Activated CD8-positive, alpha-beta memory T cell treated with anti-CD3 and anti-CD28 coated beads for 4 hours (primary cell): ENCODE measurements around the gene TXNDC15.

Source experiments
- DNase-seq, 2 donors: peaks; one replicate each; pipeline ENCODE4 v3.0.0-alpha.2; 2020; ENCODE audit warnings: low read depth in 2 of 2

The TXNDC15 gene

GRCh38 chr5:134918861-134919260 is 44.7 kb downstream of the TXNDC15 start:
- no peak for DNase-seq

DNA sequence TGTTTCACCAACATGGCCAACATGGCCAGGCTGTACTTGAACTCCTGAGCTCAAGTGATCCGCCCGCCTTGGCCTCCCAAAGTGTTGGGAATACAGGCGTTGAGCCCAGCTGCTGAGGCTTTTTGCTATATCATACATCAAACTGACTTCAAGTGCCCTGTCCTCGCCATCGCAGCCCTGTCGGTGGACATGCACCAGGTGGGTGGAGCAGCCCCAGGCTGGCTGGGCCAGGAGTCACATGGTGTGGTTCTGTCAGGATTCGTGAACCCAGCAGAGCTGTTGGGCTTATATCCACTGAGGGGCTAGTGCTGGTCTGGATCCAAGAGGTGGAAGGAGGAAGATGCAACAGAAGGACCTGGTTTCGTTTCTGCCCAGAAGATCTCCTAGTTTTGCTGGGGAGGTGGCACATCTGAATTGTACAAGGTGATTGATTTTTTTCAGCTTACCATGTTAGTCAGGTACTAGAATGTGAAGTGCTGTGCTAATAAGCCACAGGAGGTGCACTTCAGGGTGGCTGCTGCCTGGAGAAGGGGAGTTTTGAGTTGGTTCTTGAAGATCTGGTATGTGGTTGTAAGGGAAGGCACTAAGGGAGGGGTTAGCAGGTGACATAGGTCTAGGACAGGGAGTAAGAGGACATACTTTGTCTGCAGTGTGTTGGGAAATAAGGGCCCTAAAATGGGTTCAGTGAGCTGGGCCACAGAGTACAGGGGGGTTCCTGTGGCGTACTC is 46.8 kb downstream of the TXNDC15 start:
- DNase-seq: no peak

DNA sequence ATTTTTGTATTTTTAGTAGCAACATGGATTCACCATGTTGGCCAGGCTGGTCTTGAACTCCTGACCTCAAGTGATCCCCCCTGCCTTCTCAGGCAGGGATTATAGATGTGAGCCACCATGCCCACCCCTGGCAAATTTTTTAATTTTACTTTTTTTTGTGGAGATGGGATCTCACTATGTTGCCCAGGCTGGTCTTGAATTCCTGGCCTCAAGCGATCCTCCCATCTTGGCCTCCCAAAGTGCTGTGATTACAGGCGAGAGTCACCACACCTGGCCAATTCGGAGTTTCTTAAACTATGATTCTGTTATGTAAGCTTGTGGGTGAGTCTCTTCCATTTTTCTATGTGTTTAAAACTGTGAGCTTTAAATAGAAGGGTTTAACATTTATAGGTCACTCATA is 58.3 kb downstream of the TXNDC15 start:
- no peak for DNase-seq

- no peak for DNase-seq
Measured at GRCh38 chr5:134934202-134934601, 60.0 kb downstream of the TXNDC15 start.

DNA sequence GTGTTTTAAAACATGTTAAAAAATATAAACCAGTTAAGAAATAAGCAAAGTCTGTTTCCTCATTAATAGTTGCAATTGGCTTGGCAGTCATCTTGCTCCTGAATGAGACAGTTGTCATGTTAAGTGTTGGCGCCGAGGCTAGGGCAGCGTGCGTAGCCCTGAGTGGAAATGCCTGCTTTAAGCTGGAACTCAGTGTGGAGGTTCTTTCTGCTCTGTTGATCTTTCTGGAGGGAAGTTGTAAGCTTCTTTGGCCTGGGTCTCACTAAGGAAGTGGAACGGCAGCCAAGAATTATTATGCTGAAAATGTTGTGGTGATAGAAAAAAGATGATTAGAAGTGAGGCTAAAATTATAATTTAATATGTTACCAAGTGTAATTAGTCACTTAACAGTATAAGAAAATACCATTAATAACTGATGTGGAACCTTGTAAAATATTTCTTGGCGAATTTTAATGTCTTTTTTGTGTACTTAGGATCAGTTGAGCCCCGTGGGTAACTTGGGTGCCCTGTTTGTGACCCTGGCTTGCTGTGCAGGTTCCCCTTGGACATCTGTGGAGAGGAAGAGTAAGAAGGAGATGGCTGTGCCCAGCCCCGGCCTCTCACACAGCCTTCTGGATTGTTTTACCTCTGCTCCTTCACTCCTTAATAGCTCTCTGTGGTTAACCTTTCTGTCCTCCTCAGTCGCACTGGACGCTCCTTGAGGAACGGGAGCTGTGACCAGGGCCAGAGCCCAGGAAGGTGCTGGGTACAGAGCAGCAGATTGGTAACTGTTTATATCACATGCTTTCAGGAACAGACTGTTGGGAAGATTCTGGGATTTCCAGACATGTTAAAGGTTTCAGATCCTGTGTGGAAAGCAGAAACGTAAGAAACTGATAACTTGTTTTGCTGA is 61.8 kb downstream of the TXNDC15 start:
- no peak for DNase-seq

DNA sequence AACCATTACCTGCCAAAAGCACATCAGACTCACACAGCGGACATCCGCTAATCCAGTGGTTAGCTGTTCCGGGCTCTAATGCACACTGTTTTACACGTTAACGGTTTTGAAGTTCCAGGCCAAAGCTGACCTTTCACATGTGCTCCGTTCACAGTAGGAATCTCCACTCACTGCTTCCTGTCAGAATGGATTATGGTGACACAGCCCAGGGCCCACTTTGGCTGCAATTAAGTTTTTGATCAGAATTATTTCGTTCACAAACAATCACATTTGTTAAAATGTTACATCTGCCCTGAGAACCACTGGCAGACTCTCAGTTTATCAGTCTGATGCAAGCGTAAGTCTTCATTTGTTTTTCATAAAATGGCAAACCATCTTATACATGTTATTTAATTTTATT is 63.4 kb downstream of the TXNDC15 start:
- DNase-seq: no peak

- DNase-seq: no peak
Measured at GRCh38 chr5:134938030-134938429, 63.9 kb downstream of the TXNDC15 start.

DNA sequence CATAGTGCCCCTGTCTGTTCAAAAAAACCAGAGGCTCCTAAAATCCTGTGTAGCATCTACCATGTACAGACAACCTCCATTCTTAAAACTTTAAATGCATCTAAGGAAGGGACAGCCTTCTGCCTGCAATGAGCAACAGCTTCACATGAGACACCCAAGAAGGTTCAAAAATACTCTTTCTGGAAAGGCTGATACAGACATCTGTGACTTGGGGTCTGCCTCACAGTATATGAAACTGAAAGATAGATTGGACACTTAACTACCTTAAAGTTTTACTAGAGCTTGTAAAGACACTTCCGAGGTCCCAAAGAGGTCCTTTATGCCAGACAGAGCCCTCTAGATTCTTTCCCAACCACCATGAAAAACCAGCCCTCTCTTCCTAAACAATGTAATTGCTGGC is 65.3 kb downstream of the TXNDC15 start:
- no peak for DNase-seq

GRCh38 chr5:134943547-134943946 is 69.4 kb downstream of the TXNDC15 start:
- DNase-seq: no peak

DNA sequence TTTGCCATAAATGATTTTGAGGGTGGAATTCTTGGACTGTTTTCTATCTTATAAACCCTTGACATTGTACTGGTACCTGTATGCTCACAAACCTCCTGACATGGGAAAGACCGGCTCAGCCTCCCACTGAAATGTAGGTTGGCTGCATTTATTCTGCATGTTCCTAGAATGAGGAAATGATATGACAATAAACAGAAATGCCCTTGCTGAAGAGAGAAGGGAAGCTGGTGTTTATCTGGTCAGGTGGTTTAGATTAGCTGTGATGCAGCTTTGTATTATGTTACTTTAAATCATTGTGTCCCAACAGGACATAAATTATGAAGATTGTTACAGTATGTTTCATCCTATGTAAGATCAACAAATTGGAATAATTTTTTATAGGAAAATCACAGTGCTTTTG is 70.5 kb downstream of the TXNDC15 start:
- no peak for DNase-seq

DNA sequence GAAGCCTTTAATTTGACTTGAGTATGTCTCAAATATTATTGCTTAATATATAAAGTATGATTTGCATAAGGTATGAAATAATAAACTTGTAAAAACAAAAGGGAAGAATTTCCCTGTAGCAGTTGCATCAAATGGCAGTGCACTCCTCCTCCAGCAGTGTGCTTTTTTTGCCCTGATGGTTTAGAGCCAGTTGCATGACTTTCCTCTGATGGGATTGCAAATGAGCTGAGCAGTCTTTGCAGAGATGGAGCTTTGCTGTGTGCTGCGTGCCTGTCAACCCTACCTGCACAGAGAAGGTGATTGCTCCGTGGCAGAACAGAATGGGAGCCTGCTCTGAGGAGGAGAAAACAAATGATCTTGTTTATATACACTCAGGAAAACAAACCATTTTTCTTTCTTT is 70.9 kb downstream of the TXNDC15 start:
- DNase-seq: no peak

DNA sequence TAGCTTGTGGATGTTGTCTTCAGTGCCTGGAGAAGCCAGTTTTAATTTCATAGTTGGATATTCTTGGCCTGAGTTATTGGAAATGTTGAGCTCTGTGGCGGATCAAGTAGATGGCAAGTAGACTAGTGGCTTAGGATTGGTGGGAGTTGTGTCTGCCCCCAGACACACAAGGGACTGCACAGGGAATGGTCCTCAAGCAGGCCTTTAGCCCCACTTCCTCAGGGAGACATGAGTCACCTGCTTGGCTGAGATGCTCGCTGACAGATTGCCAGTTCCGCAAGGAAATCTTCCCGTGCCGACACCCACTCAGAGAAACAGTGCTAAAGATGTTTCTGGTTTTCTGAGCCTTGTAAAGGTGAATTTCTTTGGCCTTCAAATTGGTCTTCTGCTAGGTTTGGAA is 74.7 kb downstream of the TXNDC15 start:
- no peak for DNase-seq

- DNase-seq: no peak
Measured at GRCh38 chr5:134949316-134949715, 75.1 kb downstream of the TXNDC15 start.
